HepG2 (cell line): ENCODE data around the gene CDC34. TPM values are rescaled to one million over a fixed set of nuclear protein-coding genes. Genes with fewer than 3 reads are reported as not detected.
A peak's percentile ranks its signal among the peaks of the same experiment; 100 is the strongest.

Experiments used
- ARNT ChIP-seq: fragments of 450-650 bp; IDR thresholded peaks from 2 replicates; pipeline ENCODE4 v1.6.1; 2017
- ESRRA ChIP-seq: sonication (generic); formaldehyde crosslinking; IDR thresholded peaks from 2 replicates; pipeline ENCODE4 v1.5.1; 2020; ENCODE audit warnings: mild to moderate bottlenecking, low read depth, missing genetic modification reagents
- FOXP1 ChIP-seq, 2 experiments: fragments of 450-650 bp in 1 of 2; IDR thresholded peaks; 2 replicates each; pipeline ENCODE4 v1.6.1; 2017 to 2018; ENCODE audit warnings: antibody characterized with exemption in 1 of 2
- HCFC1 ChIP-seq: fragments of 150-350 bp; IDR thresholded peaks from 2 replicates; pipeline ENCODE4 v1.6.1; 2014; ENCODE audit warnings: low read depth, low read length
- HNRNPUL1 ChIP-seq: fragments of 200-400 bp; formaldehyde crosslinking; IDR thresholded peaks from 2 replicates; pipeline ENCODE4 v1.6.1; 2017; ENCODE audit warnings: low read depth, mild to moderate bottlenecking, low read length, moderate library complexity
- KLF15 ChIP-seq: sonication (generic); formaldehyde crosslinking; IDR thresholded peaks from 2 replicates; pipeline ENCODE4 v1.8.1; 2023; ENCODE audit warnings: borderline replicate concordance, mild to moderate bottlenecking, inconsistent platforms, missing genetic modification reagents, mixed read lengths
- MBD4 ChIP-seq: IDR thresholded peaks from 2 replicates; pipeline ENCODE4 v1.6.1; 2012; ENCODE audit warnings: low read length, inconsistent platforms, borderline replicate concordance
- MZF1 ChIP-seq: sonication (generic); formaldehyde crosslinking; IDR thresholded peaks from 2 replicates; pipeline ENCODE4 v1.8.1; 2023; ENCODE audit warnings: mild to moderate bottlenecking, missing genetic modification reagents, borderline replicate concordance
- RNF2 ChIP-seq: fragments of 450-650 bp; conservative IDR thresholded peaks from 2 replicates; pipeline ENCODE4 v1.6.1; 2016; ENCODE audit warnings: low read depth
- SSRP1 ChIP-seq: IDR thresholded peaks from 2 replicates; pipeline ENCODE4 v1.6.1; 2016; ENCODE audit warnings: control low read depth
- TEAD2 ChIP-seq: sonication (generic); formaldehyde crosslinking; IDR thresholded peaks from 2 replicates; pipeline ENCODE4 v1.9.0; 2021; ENCODE audit warnings: missing genetic modification reagents
- WIZ ChIP-seq: sonication (generic); formaldehyde crosslinking; IDR thresholded peaks from 2 replicates; pipeline ENCODE4 v1.5.1; 2020; ENCODE audit warnings: mild to moderate bottlenecking, missing genetic modification reagents
- YEATS4 ChIP-seq: sonication (generic); formaldehyde crosslinking; IDR thresholded peaks from 2 replicates; pipeline ENCODE4 v1.4.0; 2020; ENCODE audit warnings: missing genetic modification reagents, borderline replicate concordance
- ZEB1 ChIP-seq: IDR thresholded peaks from 2 replicates; pipeline ENCODE4 v1.6.1; 2012; ENCODE audit warnings: mild to moderate bottlenecking, low read depth, inconsistent platforms; ENCODE audit not compliant: insufficient replicate concordance
- ZFP36 ChIP-seq: fragments of 150-350 bp; IDR thresholded peaks from 2 replicates; pipeline ENCODE4 v1.6.1; 2018; ENCODE audit warnings: borderline replicate concordance, low read length, low read depth; ENCODE audit not compliant: partially characterized antibody
- ZFY ChIP-seq: sonication (generic); formaldehyde crosslinking; IDR thresholded peaks from 2 replicates; pipeline ENCODE4 v1.4.0; 2020; ENCODE audit warnings: missing genetic modification reagents
- ZNF143 ChIP-seq: sonication (generic); formaldehyde crosslinking; IDR thresholded peaks from 2 replicates; pipeline ENCODE4 v1.4.0; 2020; ENCODE audit warnings: missing genetic modification reagents
- ZNF383 ChIP-seq: sonication (generic); formaldehyde crosslinking; IDR thresholded peaks from 2 replicates; pipeline ENCODE4 v1.4.0; 2020; ENCODE audit warnings: missing genetic modification reagents, mild to moderate bottlenecking, borderline replicate concordance
- ZNF660 ChIP-seq: sonication (generic); formaldehyde crosslinking; IDR thresholded peaks from 2 replicates; pipeline ENCODE4 v1.5.1; 2020; ENCODE audit warnings: mild to moderate bottlenecking, low read depth, missing genetic modification reagents, borderline replicate concordance
- ZNF704 ChIP-seq: sonication (generic); formaldehyde crosslinking; IDR thresholded peaks from 2 replicates; pipeline ENCODE4 v1.8.1; 2023; ENCODE audit warnings: mild to moderate bottlenecking, inconsistent platforms, moderate library complexity, missing genetic modification reagents, borderline replicate concordance
- ZNF768 ChIP-seq: sonication (generic); formaldehyde crosslinking; IDR thresholded peaks from 2 replicates; pipeline ENCODE4 v1.4.0; 2020; ENCODE audit warnings: missing genetic modification reagents
- polyA plus RNA-seq, 8 experiments: library from polyadenylated mRNA; depleted of rRNA in 3 of 8; stranded (reverse) in 7 of 8; unstranded in 1 of 8; fragments of >200 nt; fragmentation: Illumina TruSeq in 4 of 8; extraction: Trizol in 4 of 8; gene quantifications; 2 replicates each; pipeline versions ENCODE4 v1.2.1 to v1.2.3, GENCODE V29; 2011 to 2016; ENCODE audit warnings: low read depth in 4 of 8, missing spikeins in 1 of 8, mixed read lengths in 1 of 8; ENCODE audit not compliant: insufficient read depth in 1 of 8
- total RNA-seq, 5 experiments: library from RNA; depleted of rRNA; stranded (reverse); fragments of >200 nt; fragmentation: Illumina TruSeq; extraction: Trizol; gene quantifications; 2 replicates each; pipeline ENCODE4 v1.2.3, GENCODE V29; 2016; ENCODE audit warnings: low read depth in 1 of 5
- TF ChIP-seq, protein P1 (sequence below): sonication (generic); formaldehyde crosslinking; IDR thresholded peaks from 2 replicates; pipeline ENCODE4 v1.5.1; 2020; ENCODE audit warnings: mild to moderate bottlenecking, moderate library complexity, missing genetic modification reagents
- TF ChIP-seq, protein P2 (sequence below): IDR thresholded peaks from 2 replicates; pipeline ENCODE4 v1.6.1; 2016
- TF ChIP-seq, protein P3 (sequence below): sonication (generic); formaldehyde crosslinking; conservative IDR thresholded peaks from 2 replicates; pipeline ENCODE4 v1.4.0; 2020; ENCODE audit warnings: mild to moderate bottlenecking, missing genetic modification reagents, moderate library complexity

Gene CDC34
- total and polyA plus RNA-seq, 2 of the 13 experiments (the other 11 are each of a cell fraction or from before 2014, with no cell fraction given), result 138 to 150 TPM

- TF ChIP-seq ZNF383 (CRISPR knock-in tag) (no peak), HCFC1 (no peak; the same call in 1 of the 2 replicates), WIZ (CRISPR knock-in tag) (no peak), ZNF660 (no peak), KLF15 (no peak), RNF2 (no peak), FOXP1 (IDR thresholded peaks at IDR 0.05) (no peak), FOXP1 (CRISPR knock-in tag; IDR thresholded peaks at IDR 0.05) (0 out of 2 replicates have a peak, but pooled peaks have one; percentile 30), ESRRA (no peak), ZNF704 (no peak), MZF1 (peak; percentile 55; the same call in 1 of the 2 replicates), ZNF143 (CRISPR knock-in tag) (no peak), MBD4 (no peak), HNRNPUL1 (no peak), ZFY (peak; percentile 80), SSRP1 (CRISPR knock-in tag) (no peak), ZFP36 (no peak), ARNT (no peak), ZNF768 (peak; percentile 66; the same call in 1 of the 2 replicates), YEATS4 (peak; percentile 63; the same call in 1 of the 2 replicates), TEAD2 (no peak), ZEB1 (no peak)
- TF ChIP-seq, protein P1, sequence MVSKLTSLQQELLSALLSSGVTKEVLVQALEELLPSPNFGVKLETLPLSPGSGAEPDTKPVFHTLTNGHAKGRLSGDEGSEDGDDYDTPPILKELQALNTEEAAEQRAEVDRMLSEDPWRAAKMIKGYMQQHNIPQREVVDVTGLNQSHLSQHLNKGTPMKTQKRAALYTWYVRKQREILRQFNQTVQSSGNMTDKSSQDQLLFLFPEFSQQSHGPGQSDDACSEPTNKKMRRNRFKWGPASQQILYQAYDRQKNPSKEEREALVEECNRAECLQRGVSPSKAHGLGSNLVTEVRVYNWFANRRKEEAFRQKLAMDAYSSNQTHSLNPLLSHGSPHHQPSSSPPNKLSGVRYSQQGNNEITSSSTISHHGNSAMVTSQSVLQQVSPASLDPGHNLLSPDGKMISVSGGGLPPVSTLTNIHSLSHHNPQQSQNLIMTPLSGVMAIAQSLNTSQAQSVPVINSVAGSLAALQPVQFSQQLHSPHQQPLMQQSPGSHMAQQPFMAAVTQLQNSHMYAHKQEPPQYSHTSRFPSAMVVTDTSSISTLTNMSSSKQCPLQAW, result no peak
- TF ChIP-seq, protein P2, sequence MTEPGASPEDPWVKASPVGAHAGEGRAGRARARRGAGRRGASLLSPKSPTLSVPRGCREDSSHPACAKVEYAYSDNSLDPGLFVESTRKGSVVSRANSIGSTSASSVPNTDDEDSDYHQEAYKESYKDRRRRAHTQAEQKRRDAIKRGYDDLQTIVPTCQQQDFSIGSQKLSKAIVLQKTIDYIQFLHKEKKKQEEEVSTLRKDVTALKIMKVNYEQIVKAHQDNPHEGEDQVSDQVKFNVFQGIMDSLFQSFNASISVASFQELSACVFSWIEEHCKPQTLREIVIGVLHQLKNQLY (CRISPR knock-in tag), result 0 out of 2 replicates have a peak, but pooled peaks have one; percentile 37
- TF ChIP-seq, protein P3, sequence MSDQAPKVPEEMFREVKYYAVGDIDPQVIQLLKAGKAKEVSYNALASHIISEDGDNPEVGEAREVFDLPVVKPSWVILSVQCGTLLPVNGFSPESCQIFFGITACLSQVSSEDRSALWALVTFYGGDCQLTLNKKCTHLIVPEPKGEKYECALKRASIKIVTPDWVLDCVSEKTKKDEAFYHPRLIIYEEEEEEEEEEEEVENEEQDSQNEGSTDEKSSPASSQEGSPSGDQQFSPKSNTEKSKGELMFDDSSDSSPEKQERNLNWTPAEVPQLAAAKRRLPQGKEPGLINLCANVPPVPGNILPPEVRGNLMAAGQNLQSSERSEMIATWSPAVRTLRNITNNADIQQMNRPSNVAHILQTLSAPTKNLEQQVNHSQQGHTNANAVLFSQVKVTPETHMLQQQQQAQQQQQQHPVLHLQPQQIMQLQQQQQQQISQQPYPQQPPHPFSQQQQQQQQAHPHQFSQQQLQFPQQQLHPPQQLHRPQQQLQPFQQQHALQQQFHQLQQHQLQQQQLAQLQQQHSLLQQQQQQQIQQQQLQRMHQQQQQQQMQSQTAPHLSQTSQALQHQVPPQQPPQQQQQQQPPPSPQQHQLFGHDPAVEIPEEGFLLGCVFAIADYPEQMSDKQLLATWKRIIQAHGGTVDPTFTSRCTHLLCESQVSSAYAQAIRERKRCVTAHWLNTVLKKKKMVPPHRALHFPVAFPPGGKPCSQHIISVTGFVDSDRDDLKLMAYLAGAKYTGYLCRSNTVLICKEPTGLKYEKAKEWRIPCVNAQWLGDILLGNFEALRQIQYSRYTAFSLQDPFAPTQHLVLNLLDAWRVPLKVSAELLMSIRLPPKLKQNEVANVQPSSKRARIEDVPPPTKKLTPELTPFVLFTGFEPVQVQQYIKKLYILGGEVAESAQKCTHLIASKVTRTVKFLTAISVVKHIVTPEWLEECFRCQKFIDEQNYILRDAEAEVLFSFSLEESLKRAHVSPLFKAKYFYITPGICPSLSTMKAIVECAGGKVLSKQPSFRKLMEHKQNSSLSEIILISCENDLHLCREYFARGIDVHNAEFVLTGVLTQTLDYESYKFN, result peak; percentile 66
Observed at GRCh38 chr19:506404-507285, 24.9 kb upstream of the CDC34 start (continued).
